Peyer's patch (tissue), 4 donors: ENCODE measurements around the gene SCAMP1. TPM values are rescaled to one million over a fixed set of nuclear protein-coding genes. Genes with fewer than 3 reads are reported as not detected.

Experiments used
- DNase-seq, 3 donors: peaks; one replicate each; pipeline ENCODE4 v3.0.0-alpha.2; 2017 to 2019
- H3K27ac ChIP-seq, 4 donors: fragments of 200-600 bp; sonication (generic); one replicate each; pipeline ENCODE4 v1.5.1; 2016 to 2019
- H3K27me3 ChIP-seq, 2 donors: fragments of 200-600 bp; sonication (generic); one replicate each; pipeline ENCODE4 v1.5.1; 2019
- H3K36me3 ChIP-seq, 3 donors: fragments of 200-600 bp; sonication (generic); one replicate each; pipeline ENCODE4 v1.5.1; 2016 to 2019
- H3K4me1 ChIP-seq, 4 donors: fragments of 200-600 bp; sonication (generic); one replicate each; pipeline ENCODE4 v1.5.1; 2016 to 2019
- H3K4me3 ChIP-seq, 4 donors: fragments of 200-600 bp; sonication (generic); 1 replicate in 3 of 4; 2 replicates in 1 of 4; pipeline ENCODE4 v1.5.1; 2016 to 2019; ENCODE audit warnings: mild to moderate bottlenecking in 1 of 4
- H3K9me3 ChIP-seq, 4 donors: fragments of 200-600 bp; sonication (generic); one replicate each; pipeline ENCODE4 v1.5.1; 2016 to 2019; ENCODE audit warnings: mild to moderate bottlenecking in 1 of 4
- POLR2A ChIP-seq, 2 donors: fragments of 450-650 bp; IDR thresholded peaks; one replicate each; pipeline ENCODE4 v1.5.1; 2017; ENCODE audit warnings: antibody characterized with exemption in 2 of 2, mild to moderate bottlenecking in 2 of 2, moderate library complexity in 2 of 2
- total RNA-seq, 4 donors: library from RNA; depleted of rRNA; stranded (reverse); fragments of >200 nt; gene quantifications; one replicate each; pipeline ENCODE4 v1.1.0, GENCODE V29; 2016
- TF ChIP-seq, protein P1 (sequence below), 6 experiments: fragments of 450-650 bp in 4 of 6; fragments of 200-600 bp in 2 of 6; sonication (generic) in 1 of 6; IDR thresholded peaks; one replicate each; pipeline ENCODE4 v1.5.1; 2017 to 2019; ENCODE audit warnings: antibody characterized with exemption in 6 of 6, mild to moderate bottlenecking in 3 of 6, moderate library complexity in 1 of 6

SCAMP1 gene
- total RNA-seq, 4 donors from 2014 or later = 10.6 to 17.3 (median 11.5) TPM

DNA sequence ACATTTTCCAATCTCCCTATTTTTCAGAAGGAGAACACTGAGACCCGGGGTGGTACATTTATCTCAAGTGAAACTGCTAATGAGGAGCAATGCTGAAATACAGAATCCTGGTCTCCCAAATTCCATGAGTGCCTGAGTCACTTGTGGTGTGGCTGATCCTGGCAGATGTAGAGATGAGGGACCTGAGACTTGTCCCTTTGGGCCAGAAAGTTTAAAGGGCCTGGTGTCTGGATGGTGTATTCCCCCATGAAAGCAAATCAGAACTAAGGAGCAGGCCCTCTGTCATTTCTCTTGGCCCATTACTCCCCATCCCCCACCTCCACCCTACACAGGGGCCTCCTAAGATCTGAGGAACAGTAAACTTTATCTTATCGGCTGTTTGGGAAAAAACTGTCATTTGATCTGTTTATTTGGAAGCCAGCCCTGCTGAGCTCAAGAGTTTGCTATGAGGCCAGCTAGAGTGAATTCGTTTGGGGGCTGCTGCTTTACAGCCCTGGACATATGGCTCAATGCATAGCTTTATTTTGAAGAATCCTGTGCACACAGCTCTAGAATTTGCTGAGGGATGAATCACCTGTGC is 147.9 kb downstream of the SCAMP1 start:
- H3K9me3 ChIP-seq = no peaks in the 10 kb centered on the region
- H3K27ac ChIP-seq = peak overlapping the region in 1 of 4 donors; percentile 30
- TF ChIP-seq, protein P1, sequence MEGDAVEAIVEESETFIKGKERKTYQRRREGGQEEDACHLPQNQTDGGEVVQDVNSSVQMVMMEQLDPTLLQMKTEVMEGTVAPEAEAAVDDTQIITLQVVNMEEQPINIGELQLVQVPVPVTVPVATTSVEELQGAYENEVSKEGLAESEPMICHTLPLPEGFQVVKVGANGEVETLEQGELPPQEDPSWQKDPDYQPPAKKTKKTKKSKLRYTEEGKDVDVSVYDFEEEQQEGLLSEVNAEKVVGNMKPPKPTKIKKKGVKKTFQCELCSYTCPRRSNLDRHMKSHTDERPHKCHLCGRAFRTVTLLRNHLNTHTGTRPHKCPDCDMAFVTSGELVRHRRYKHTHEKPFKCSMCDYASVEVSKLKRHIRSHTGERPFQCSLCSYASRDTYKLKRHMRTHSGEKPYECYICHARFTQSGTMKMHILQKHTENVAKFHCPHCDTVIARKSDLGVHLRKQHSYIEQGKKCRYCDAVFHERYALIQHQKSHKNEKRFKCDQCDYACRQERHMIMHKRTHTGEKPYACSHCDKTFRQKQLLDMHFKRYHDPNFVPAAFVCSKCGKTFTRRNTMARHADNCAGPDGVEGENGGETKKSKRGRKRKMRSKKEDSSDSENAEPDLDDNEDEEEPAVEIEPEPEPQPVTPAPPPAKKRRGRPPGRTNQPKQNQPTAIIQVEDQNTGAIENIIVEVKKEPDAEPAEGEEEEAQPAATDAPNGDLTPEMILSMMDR (IDR thresholded peaks at IDR 0.05) = no peak
- TF ChIP-seq POLR2A (IDR thresholded peaks at IDR 0.05) = no peak
- no peaks in the 10 kb centered on the region for H3K27me3 ChIP-seq
- peak overlapping the region in 2 of 4 donors; percentile 8 to 14 for H3K4me3 ChIP-seq
- peaks cover 0 to 29% (median 5%) of the 10 kb centered on the region in 4 donors for H3K4me1 ChIP-seq
- no peaks in the 10 kb centered on the region for H3K36me3 ChIP-seq
- no peak for DNase-seq

DNA sequence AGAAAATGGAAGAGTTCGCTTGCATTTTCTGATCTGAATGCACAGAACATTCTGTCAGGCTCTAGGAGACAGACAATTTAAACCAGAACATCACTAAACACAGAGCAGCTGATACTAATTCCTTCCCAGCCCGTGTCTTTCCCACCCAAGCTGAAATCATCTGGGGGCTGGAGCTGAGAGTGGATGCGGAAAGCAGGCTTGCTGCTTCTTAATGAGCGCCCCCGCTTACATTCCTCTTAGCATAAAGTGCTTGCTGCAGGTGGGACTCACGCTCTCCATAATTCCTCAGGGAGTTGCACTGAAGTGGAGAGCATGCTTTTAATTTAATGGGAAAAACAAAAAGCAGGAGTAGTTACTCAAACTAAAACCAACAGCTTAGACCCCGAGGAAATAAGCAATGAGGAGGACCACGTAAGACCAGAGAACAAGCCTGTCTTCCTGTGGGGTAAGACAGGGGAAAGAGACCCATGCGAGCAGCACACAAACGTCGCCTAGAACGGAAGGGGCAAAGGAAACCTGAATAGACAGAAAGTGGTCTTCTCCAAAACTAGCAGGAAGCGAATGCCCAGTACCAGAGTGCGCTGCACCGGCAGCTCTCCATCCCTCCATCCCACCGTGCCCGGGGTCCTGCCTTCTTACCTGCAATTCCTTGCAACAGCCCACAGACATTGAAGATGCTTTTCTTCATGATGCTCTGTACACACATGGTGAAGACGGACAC is 148.9 kb downstream of the SCAMP1 start:
- Histone ChIP-seq H3K4me1 (peaks cover 0 to 27% (median 5%) of the 10 kb centered on the region in 4 donors), H3K27ac (peak overlapping the region; percentile 35 to 66 (median 56)), H3K4me3 (peak overlapping the region; percentile 28 to 57 (median 43)), H3K27me3 (no peaks in the 10 kb centered on the region), H3K9me3 (no peaks in the 10 kb centered on the region), H3K36me3 (peaks cover 0 to 3% (median 0%) of the 10 kb centered on the region in 3 donors)
- TF ChIP-seq POLR2A (IDR thresholded peaks at IDR 0.05) = no peak
- TF ChIP-seq, protein P1 (IDR thresholded peaks at IDR 0.05) = no peak
- peak in 1 of 3 donors; percentile 40 for DNase-seq

DNA sequence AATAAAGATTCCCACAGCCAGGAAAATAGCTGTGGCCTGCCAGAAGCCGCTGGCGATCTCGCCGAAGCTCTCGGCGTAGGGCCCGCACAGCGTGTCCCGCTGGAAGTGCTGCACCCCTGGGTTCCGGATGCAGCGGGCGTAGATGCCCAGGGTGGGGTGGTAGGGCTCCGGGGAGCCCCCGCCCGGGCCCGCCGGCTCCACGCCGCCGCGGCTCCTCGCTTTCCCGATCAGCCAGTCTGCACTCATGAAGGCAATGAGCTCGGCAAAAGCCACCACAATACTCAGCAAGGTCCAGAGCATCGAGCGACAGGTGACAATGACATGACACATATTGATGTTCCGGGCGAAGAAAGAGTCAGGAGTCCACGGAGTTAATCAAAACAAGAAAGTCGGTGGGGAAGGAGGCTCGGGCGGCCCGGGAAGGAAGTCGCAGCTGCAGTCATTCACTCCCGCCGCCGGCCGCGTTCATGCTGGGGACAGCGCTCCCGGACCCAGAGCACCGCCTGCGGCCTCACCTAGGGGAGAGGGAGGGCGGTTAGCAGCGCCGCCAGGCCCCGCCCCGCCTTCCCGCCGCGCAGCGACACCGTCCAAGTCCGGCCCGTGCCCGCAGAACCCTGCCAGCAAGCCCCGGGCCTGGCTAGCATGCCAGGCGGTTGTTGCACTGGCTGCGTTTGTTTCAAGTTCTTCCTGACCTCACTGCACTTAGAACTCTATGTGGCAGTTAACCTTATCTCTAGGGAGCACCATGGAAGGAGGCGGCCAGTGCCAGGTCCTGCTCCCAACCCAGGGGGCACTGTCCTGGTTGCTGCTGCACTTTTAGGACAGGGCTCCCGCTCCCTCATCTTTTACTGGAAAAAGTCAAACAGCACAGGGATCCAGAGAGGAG is 149.7 kb downstream of the SCAMP1 start:
- TF ChIP-seq, protein P1 (IDR thresholded peaks at IDR 0.05) = peak in 3 of 6 experiments; percentile 21 to 33 (median 27)
- no peak for TF ChIP-seq POLR2A (IDR thresholded peaks at IDR 0.05)
- peaks cover 0 to 3% (median 0%) of the 10 kb centered on the region in 3 donors for H3K36me3 ChIP-seq
- H3K9me3 ChIP-seq = no peaks in the 10 kb centered on the region
- peak; percentile 62 to 89 (median 83) for DNase-seq
- peak overlapping the region; percentile 35 to 66 (median 56) for H3K27ac ChIP-seq
- no peaks in the 10 kb centered on the region for H3K27me3 ChIP-seq
- H3K4me3 ChIP-seq = peak overlapping the region; percentile 28 to 57 (median 43)
- peaks cover 0 to 21% (median 5%) of the 10 kb centered on the region in 4 donors for H3K4me1 ChIP-seq

DNA sequence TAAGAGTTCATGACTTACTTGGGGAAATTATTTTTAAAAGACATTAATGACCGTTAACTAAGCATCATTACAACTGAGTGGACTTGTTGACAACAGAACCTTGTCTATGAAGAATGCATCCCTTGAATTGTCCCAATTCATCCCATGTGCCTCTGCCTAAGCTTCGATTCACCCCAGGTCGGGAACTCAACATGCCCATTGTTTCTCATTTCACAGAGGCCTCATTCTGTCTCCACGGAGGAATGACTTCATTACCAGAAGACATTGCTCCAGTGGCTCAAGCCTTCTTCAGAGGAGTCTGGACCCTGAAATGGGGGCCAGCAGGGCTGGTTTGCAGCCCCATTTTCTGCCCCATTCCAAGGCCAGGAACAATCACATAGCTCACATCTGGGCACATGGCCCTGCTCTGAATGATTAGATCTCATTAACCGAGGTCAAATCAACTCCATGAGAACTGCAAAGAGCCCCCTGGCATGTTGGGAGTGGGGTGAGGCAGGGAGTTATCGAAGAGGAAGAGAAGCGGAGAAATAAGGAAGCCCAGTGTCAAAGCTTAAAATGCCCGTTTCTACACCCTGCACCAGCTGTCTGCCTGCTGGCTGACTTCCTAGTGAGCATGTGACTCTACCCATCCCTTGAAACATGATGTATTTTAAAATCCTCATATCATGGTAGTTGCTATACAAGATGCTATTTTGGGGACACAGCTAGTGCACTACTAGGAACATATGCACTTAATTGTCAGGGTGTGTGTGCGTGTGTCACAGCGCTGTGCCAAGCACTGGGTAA is 150.9 kb downstream of the SCAMP1 start:
- Histone ChIP-seq H3K36me3 (peaks cover 0 to 3% (median 0%) of the 10 kb centered on the region in 3 donors), H3K4me3 (no peak overlapping the region), H3K9me3 (no peaks in the 10 kb centered on the region), H3K27me3 (no peaks in the 10 kb centered on the region), H3K27ac (peak overlapping the region in 3 of 4 donors; percentile 31 to 66 (median 35)), H3K4me1 (peaks cover 0 to 21% (median 5%) of the 10 kb centered on the region in 4 donors)
- no peak for DNase-seq
- TF ChIP-seq POLR2A (IDR thresholded peaks at IDR 0.05) = no peak
- TF ChIP-seq, protein P1 (IDR thresholded peaks at IDR 0.05) = no peak

DNA sequence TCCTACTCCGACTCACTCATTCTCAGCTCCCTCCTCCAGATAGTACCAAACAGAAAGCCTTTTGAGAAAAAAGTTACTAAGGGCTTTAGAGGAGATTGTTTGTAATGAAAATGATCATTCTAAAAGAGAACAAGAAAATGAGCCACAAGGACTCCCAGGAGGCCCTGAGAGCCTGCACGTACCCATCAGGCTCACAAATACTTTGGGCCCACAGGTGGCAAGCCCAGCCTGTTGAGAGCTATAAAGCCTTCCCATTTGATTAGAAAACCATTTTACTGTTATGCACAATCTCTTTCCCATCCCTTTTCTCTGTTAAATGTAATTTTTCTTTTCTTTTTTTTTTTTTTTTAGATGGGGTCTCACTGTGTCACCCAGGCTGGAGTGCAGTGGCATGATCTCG is 152.0 kb downstream of the SCAMP1 start:
- Histone ChIP-seq H3K27me3 (no peaks in the 10 kb centered on the region), H3K36me3 (peaks cover 0 to 3% (median 0%) of the 10 kb centered on the region in 3 donors), H3K4me1 (peaks cover 0 to 21% (median 5%) of the 10 kb centered on the region in 4 donors), H3K9me3 (no peaks in the 10 kb centered on the region), H3K4me3 (no peak overlapping the region), H3K27ac (no peak overlapping the region)
- no peak for TF ChIP-seq POLR2A (IDR thresholded peaks at IDR 0.05)
- TF ChIP-seq, protein P1 (IDR thresholded peaks at IDR 0.05) = no peak
- DNase-seq = no peak
